IMR-90 (cell line): ENCODE data around the gene DNMT3A.

ENCODE experiments used
- CHD1 ChIP-seq: IDR thresholded peaks from 2 replicates; pipeline ENCODE4 v1.6.1; 2012; ENCODE audit warnings: low read depth, low read length, improper control_type of control experiment
- CTCF ChIP-seq: conservative IDR thresholded peaks from 2 replicates; pipeline ENCODE4 v1.5.1; 2012; ENCODE audit warnings: mild to moderate bottlenecking, low read depth, low read length, improper control_type of control experiment
- MAFK ChIP-seq: IDR thresholded peaks from 2 replicates; pipeline ENCODE4 v1.6.1; 2012; ENCODE audit warnings: low read depth, low read length, improper control_type of control experiment
- MAZ ChIP-seq: IDR thresholded peaks from 2 replicates; pipeline ENCODE4 v1.6.1; 2012; ENCODE audit warnings: low read depth, mild to moderate bottlenecking, low read length, improper control_type of control experiment, moderate library complexity, borderline replicate concordance
- POLR2A ChIP-seq: IDR thresholded peaks from 2 replicates; pipeline ENCODE4 v1.6.1; 2012; ENCODE audit warnings: mild to moderate bottlenecking, low read depth, low read length
- RCOR1 ChIP-seq: IDR thresholded peaks from 2 replicates; pipeline ENCODE4 v1.6.1; 2012; ENCODE audit warnings: mild to moderate bottlenecking, low read length, improper control_type of control experiment; ENCODE audit not compliant: insufficient replicate concordance
- RFX5 ChIP-seq: IDR thresholded peaks from 2 replicates; pipeline ENCODE4 v1.8.0; 2012; ENCODE audit warnings: low read depth, mild to moderate bottlenecking, low read length, moderate library complexity
- TF ChIP-seq, protein P1 (sequence below): fragments of 150-350 bp; IDR thresholded peaks from 2 replicates; pipeline ENCODE4 v1.6.1; 2016; ENCODE audit warnings: low read depth, mild to moderate bottlenecking, low read length, moderate library complexity, borderline replicate concordance

GRCh38 chr2:25330937-25331336, 10.8 kb downstream of the DNMT3A start:
- no peak for TF ChIP-seq CHD1
- TF ChIP-seq POLR2A: no peak
- TF ChIP-seq CTCF: no peak
- TF ChIP-seq, protein P1, sequence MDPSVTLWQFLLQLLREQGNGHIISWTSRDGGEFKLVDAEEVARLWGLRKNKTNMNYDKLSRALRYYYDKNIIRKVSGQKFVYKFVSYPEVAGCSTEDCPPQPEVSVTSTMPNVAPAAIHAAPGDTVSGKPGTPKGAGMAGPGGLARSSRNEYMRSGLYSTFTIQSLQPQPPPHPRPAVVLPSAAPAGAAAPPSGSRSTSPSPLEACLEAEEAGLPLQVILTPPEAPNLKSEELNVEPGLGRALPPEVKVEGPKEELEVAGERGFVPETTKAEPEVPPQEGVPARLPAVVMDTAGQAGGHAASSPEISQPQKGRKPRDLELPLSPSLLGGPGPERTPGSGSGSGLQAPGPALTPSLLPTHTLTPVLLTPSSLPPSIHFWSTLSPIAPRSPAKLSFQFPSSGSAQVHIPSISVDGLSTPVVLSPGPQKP: no peak
- no peak for TF ChIP-seq MAFK
- no peak for TF ChIP-seq RCOR1
- TF ChIP-seq RFX5: no peak
- no peak for TF ChIP-seq MAZ
